NB4 (cell line): Measurements from ENCODE around the gene FER1L5.

ENCODE experiments used
- CTCF ChIP-seq: IDR thresholded peaks from one replicate; pipeline ENCODE4 v1.5.1; 2012; ENCODE audit warnings: low read depth, low read length
- MYC ChIP-seq: IDR thresholded peaks from 2 replicates; pipeline ENCODE4 v1.6.1; 2011; ENCODE audit warnings: low read depth, low read length
- POLR2A ChIP-seq: IDR thresholded peaks from 2 replicates; pipeline ENCODE4 v1.6.1; 2011; ENCODE audit warnings: mild to moderate bottlenecking; ENCODE audit not compliant: insufficient read length; ENCODE audit errors: extremely low read depth

- TF ChIP-seq POLR2A (no peak), CTCF (no peak), MYC (no peak)
Measured at GRCh38 chr2:96626553-96626942, 16.0 kb upstream of the FER1L5 start.
